Measurements from ENCODE around the gene GRIK1.

GRIK1 gene

GRCh38 chr21:29691616-29692491 lies 247.9 kb downstream of the GRIK1 start:
- no peak overlapping the region for H3K9ac ChIP-seq (ENCODE audit: insufficient read length)
- no peaks in the 10 kb centered on the region for H3K9me3 ChIP-seq (ENCODE audit: low read depth, low read length)
- H3K27ac ChIP-seq: no peak overlapping the region
- TF ChIP-seq POLR2AphosphoS5 (IDR thresholded peaks at IDR 0.05; ENCODE audit: borderline replicate concordance, low read depth, low read length): no peak
- TF ChIP-seq FOXP2 (optimal IDR thresholded peaks at IDR 0.05; ENCODE audit: control extremely low read depth, extremely low read length, insufficient read depth): no peak
- TF ChIP-seq EZH2 (IDR thresholded peaks at IDR 0.05): no peak
- H3K4me3 ChIP-seq: no peak overlapping the region
- no peaks in the 10 kb centered on the region for H3K36me3 ChIP-seq (ENCODE audit: insufficient read depth, low read length)
- DNase-seq (ENCODE audit: low read depth, low spot score): no peak

GRCh38 chr21:29689753-29690152 lies 250.0 kb downstream of the GRIK1 start:
- TF ChIP-seq FOXP2 (optimal IDR thresholded peaks at IDR 0.05; ENCODE audit: control extremely low read depth, extremely low read length, insufficient read depth) (no peak), POLR2AphosphoS5 (IDR thresholded peaks at IDR 0.05; ENCODE audit: borderline replicate concordance, low read depth, low read length) (no peak), EZH2 (IDR thresholded peaks at IDR 0.05) (no peak)

GRCh38 chr21:29684106-29684505 lies 255.7 kb downstream of the GRIK1 start:
- H3K27ac ChIP-seq: no peak overlapping the region
- no peaks in the 10 kb centered on the region for H3K9me3 ChIP-seq (ENCODE audit: low read depth, low read length)
- H3K9ac ChIP-seq (ENCODE audit: insufficient read length): no peak overlapping the region
- no peak overlapping the region for H3K4me3 ChIP-seq
- no peaks in the 10 kb centered on the region for H3K36me3 ChIP-seq (ENCODE audit: insufficient read depth, low read length)
- no peak for DNase-seq (ENCODE audit: low read depth, low spot score)
- TF ChIP-seq EZH2 (IDR thresholded peaks at IDR 0.05) (no peak), POLR2AphosphoS5 (IDR thresholded peaks at IDR 0.05; ENCODE audit: borderline replicate concordance, low read depth, low read length) (no peak), FOXP2 (optimal IDR thresholded peaks at IDR 0.05; ENCODE audit: control extremely low read depth, extremely low read length, insufficient read depth) (no peak)

More at GRCh38 chr21:29689753-29690152, 250.0 kb downstream of the GRIK1 start:
- DNase-seq (ENCODE audit: low read depth, low spot score): no peak
- Histone ChIP-seq H3K9ac (ENCODE audit: insufficient read length) (no peak overlapping the region), H3K27ac (no peak overlapping the region), H3K36me3 (ENCODE audit: insufficient read depth, low read length) (no peaks in the 10 kb centered on the region), H3K9me3 (ENCODE audit: low read depth, low read length) (no peaks in the 10 kb centered on the region), H3K4me3 (no peak overlapping the region)

GRCh38 chr21:29682800-29683199 lies 257.0 kb downstream of the GRIK1 start:
- no peak for DNase-seq (ENCODE audit: low read depth, low spot score)
- no peak overlapping the region for H3K4me3 ChIP-seq
- no peak overlapping the region for H3K9ac ChIP-seq (ENCODE audit: insufficient read length)
- TF ChIP-seq FOXP2 (optimal IDR thresholded peaks at IDR 0.05; ENCODE audit: control extremely low read depth, extremely low read length, insufficient read depth): no peak
- TF ChIP-seq POLR2AphosphoS5 (IDR thresholded peaks at IDR 0.05; ENCODE audit: borderline replicate concordance, low read depth, low read length): no peak
- TF ChIP-seq EZH2 (IDR thresholded peaks at IDR 0.05): no peak
- H3K36me3 ChIP-seq (ENCODE audit: insufficient read depth, low read length): no peaks in the 10 kb centered on the region
- no peak overlapping the region for H3K27ac ChIP-seq
- no peaks in the 10 kb centered on the region for H3K9me3 ChIP-seq (ENCODE audit: low read depth, low read length)

- DNase-seq (ENCODE audit: low read depth, low spot score): no peak
- no peak for TF ChIP-seq FOXP2 (optimal IDR thresholded peaks at IDR 0.05; ENCODE audit: control extremely low read depth, extremely low read length, insufficient read depth)
- TF ChIP-seq EZH2 (IDR thresholded peaks at IDR 0.05): no peak
- TF ChIP-seq POLR2AphosphoS5 (IDR thresholded peaks at IDR 0.05; ENCODE audit: borderline replicate concordance, low read depth, low read length): no peak
- H3K9me3 ChIP-seq (ENCODE audit: low read depth, low read length): no peaks in the 10 kb centered on the region
- no peaks in the 10 kb centered on the region for H3K36me3 ChIP-seq (ENCODE audit: insufficient read depth, low read length)
- H3K27ac ChIP-seq: no peak overlapping the region
- H3K9ac ChIP-seq (ENCODE audit: insufficient read length): no peak overlapping the region
- H3K4me3 ChIP-seq: no peak overlapping the region
These were observed 259.5 kb downstream of the GRIK1 start for GRCh38 chr21:29680273-29680672.

GRCh38 chr21:29678626-29679025 lies 261.2 kb downstream of the GRIK1 start:
- Histone ChIP-seq H3K9me3 (ENCODE audit: low read depth, low read length) (no peaks in the 10 kb centered on the region), H3K27ac (no peak overlapping the region), H3K36me3 (ENCODE audit: insufficient read depth, low read length) (no peaks in the 10 kb centered on the region)

GRCh38 chr21:29677326-29677725 lies 262.5 kb downstream of the GRIK1 start:
- H3K27ac ChIP-seq: no peak overlapping the region

More at GRCh38 chr21:29678626-29679025, 261.2 kb downstream of the GRIK1 start:
- H3K4me3 ChIP-seq: no peak overlapping the region
- H3K9ac ChIP-seq (ENCODE audit: insufficient read length): no peak overlapping the region
- TF ChIP-seq EZH2 (IDR thresholded peaks at IDR 0.05) (no peak), FOXP2 (optimal IDR thresholded peaks at IDR 0.05; ENCODE audit: control extremely low read depth, extremely low read length, insufficient read depth) (no peak), POLR2AphosphoS5 (IDR thresholded peaks at IDR 0.05; ENCODE audit: borderline replicate concordance, low read depth, low read length) (no peak)
- no peak for DNase-seq (ENCODE audit: low read depth, low spot score)

GRCh38 chr21:29676395-29676794 lies 263.4 kb downstream of the GRIK1 start:
- Histone ChIP-seq H3K36me3 (ENCODE audit: insufficient read depth, low read length) (no peaks in the 10 kb centered on the region), H3K27ac (no peak overlapping the region), H3K4me3 (no peak overlapping the region), H3K9me3 (ENCODE audit: low read depth, low read length) (no peaks in the 10 kb centered on the region), H3K9ac (ENCODE audit: insufficient read length) (no peak overlapping the region)
- no peak for DNase-seq (ENCODE audit: low read depth, low spot score)
- no peak for TF ChIP-seq FOXP2 (optimal IDR thresholded peaks at IDR 0.05; ENCODE audit: control extremely low read depth, extremely low read length, insufficient read depth)
- TF ChIP-seq EZH2 (IDR thresholded peaks at IDR 0.05): no peak
- TF ChIP-seq POLR2AphosphoS5 (IDR thresholded peaks at IDR 0.05; ENCODE audit: borderline replicate concordance, low read depth, low read length): no peak

More at GRCh38 chr21:29677326-29677725, 262.5 kb downstream of the GRIK1 start:
- H3K9ac ChIP-seq (ENCODE audit: insufficient read length): no peak overlapping the region
- H3K36me3 ChIP-seq (ENCODE audit: insufficient read depth, low read length): no peaks in the 10 kb centered on the region
- no peak for DNase-seq (ENCODE audit: low read depth, low spot score)
- no peak overlapping the region for H3K4me3 ChIP-seq
- TF ChIP-seq POLR2AphosphoS5 (IDR thresholded peaks at IDR 0.05; ENCODE audit: borderline replicate concordance, low read depth, low read length) (no peak), FOXP2 (optimal IDR thresholded peaks at IDR 0.05; ENCODE audit: control extremely low read depth, extremely low read length, insufficient read depth) (no peak), EZH2 (IDR thresholded peaks at IDR 0.05) (no peak)
- H3K9me3 ChIP-seq (ENCODE audit: low read depth, low read length): no peaks in the 10 kb centered on the region

All from SK-N-MC (cell line).